ENCODE data around the gene NEDD4L.

The NEDD4L gene

DNA sequence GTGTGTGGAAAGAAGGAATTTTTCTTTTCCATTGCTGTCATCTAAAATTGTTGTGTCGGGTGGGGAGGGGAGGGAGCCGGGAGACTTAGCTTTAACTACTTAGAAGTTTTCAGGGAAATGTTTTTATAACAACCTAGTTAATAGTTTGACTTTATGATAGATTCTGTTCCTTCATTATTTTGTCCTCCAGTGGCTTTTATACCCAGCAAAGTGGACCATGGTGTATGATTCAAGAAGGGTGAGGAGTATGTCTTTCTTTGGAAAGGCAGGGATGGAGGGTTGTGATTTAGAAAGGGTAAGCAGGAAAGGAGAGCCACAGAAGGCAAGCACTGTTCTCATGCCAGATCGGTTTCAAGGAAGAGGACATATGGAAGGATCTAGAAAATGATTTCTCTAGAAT is 261.8 kb downstream of the NEDD4L start:
- DNase-seq (ENCODE audit: low read depth): no peak
- TF ChIP-seq POLR2A (IDR thresholded peaks at IDR 0.05; ENCODE audit: extremely low read depth, insufficient read length) (no peak), CTCF (IDR thresholded peaks at IDR 0.05; ENCODE audit: low read depth, low read length) (no peak), MYC (IDR thresholded peaks at IDR 0.05; ENCODE audit: low read depth, low read length) (no peak)
- TF ChIP-seq, protein P1, sequence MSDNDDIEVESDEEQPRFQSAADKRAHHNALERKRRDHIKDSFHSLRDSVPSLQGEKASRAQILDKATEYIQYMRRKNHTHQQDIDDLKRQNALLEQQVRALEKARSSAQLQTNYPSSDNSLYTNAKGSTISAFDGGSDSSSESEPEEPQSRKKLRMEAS (IDR thresholded peaks at IDR 0.05; ENCODE audit: low read depth, low read length): no peak
- no peak overlapping the region for H3K4me3 ChIP-seq (ENCODE audit: low read depth, low read length)

DNA sequence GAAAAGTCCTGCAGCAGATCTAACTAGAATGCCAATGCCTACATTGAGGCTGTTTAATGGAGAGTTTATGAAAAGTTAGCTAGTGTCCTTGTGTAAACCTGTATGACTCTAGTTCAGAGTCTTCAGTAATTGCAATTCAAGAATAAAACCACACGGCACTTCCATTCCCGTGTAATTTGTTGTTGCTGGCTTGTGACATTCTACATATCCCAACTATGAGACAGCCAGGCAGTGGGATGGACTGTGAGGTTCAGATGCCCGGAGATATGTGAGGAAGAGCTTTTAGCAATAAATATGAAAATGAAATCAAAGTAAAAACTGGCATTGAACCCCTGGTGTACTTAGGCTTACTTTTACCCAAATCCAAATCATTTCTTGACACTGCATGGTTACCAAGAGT is 263.4 kb downstream of the NEDD4L start:
- H3K4me3 ChIP-seq (ENCODE audit: low read depth, low read length): no peak overlapping the region
- no peak for DNase-seq (ENCODE audit: low read depth)
- TF ChIP-seq MYC (IDR thresholded peaks at IDR 0.05; ENCODE audit: low read depth, low read length): no peak

DNA sequence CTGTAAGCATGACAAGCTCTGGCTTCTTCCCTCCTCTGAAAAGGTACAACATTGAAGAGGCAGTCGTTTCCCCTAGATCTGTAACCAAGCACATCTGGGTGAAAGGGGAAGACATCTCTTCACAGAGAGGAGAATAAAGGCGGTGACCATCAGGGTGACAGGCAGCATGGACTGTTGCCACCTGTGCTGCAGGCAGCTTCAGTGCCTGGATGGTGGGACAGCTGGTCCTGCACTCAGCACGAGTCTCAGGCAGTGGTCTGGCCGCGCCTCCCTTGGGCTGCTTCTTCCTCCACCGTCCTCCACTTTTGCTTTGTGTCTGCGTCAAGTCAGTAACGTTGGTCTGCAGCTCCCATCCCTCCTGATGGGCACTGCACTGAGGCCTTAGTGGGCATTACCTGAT is 264.4 kb downstream of the NEDD4L start:
- H3K4me3 ChIP-seq (ENCODE audit: low read depth, low read length): no peak overlapping the region
- no peak for DNase-seq (ENCODE audit: low read depth)
- TF ChIP-seq CTCF (IDR thresholded peaks at IDR 0.05; ENCODE audit: low read depth, low read length) (no peak), MYC (IDR thresholded peaks at IDR 0.05; ENCODE audit: low read depth, low read length) (no peak), POLR2A (IDR thresholded peaks at IDR 0.05; ENCODE audit: extremely low read depth, insufficient read length) (no peak)
- TF ChIP-seq, protein P1 (IDR thresholded peaks at IDR 0.05; ENCODE audit: low read depth, low read length): no peak

DNA sequence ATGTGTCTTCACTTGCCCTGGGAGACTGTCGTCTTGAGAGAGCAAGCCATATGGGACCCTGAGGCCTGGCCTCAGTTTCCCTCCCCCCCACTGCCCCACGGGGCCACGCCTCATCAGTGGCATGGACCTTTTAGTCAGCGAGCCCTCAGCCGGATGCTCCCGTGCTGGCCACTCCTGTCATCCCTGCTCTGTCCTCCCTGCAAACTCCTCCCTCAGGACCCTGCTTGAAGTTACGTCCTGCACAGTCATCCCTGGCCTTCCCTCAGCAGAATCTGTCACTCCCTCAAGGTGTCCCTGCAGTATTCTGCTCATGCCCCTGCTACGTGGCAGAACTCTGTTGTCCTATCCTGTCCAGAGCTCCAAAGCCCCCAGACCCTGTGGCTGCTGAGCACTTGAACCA is 265.1 kb downstream of the NEDD4L start:
- no peak for DNase-seq (ENCODE audit: low read depth)
- H3K4me3 ChIP-seq (ENCODE audit: low read depth, low read length): no peak overlapping the region
- TF ChIP-seq, protein P1 (IDR thresholded peaks at IDR 0.05; ENCODE audit: low read depth, low read length): no peak
- TF ChIP-seq CTCF (IDR thresholded peaks at IDR 0.05; ENCODE audit: low read depth, low read length): no peak
- no peak for TF ChIP-seq POLR2A (IDR thresholded peaks at IDR 0.05; ENCODE audit: extremely low read depth, insufficient read length)
- no peak for TF ChIP-seq MYC (IDR thresholded peaks at IDR 0.05; ENCODE audit: low read depth, low read length)

GRCh38 chr18:58309610-58310239 is 265.7 kb downstream of the NEDD4L start:
- DNase-seq (ENCODE audit: low read depth): no peak
- no peak overlapping the region for H3K4me3 ChIP-seq (ENCODE audit: low read depth, low read length)
- TF ChIP-seq POLR2A (IDR thresholded peaks at IDR 0.05; ENCODE audit: extremely low read depth, insufficient read length): no peak
- TF ChIP-seq MYC (IDR thresholded peaks at IDR 0.05; ENCODE audit: low read depth, low read length): no peak
- TF ChIP-seq, protein P1 (IDR thresholded peaks at IDR 0.05; ENCODE audit: low read depth, low read length): no peak
- no peak for TF ChIP-seq CTCF (IDR thresholded peaks at IDR 0.05; ENCODE audit: low read depth, low read length)

DNA sequence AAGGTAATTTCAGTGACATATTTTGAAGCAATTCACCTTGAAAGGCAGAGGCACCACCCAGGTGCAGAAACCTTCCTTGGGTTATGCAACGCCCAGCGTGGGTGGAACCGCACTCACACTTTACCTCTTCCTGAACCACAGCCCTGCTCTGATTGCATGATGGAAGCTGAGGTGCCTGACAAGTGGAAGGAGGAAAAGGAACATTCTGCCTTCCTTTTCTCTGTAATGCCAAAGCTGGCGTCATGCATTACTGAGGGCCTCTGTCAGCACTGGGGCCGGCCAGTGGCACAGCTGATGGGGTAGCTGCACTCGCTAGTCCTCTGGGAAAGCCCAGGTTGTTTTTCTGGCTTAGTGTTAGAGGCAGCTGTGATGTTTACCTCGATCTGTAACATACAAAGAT is 266.5 kb downstream of the NEDD4L start:
- no peak overlapping the region for H3K4me3 ChIP-seq (ENCODE audit: low read depth, low read length)
- no peak for DNase-seq (ENCODE audit: low read depth)
- TF ChIP-seq MYC (IDR thresholded peaks at IDR 0.05; ENCODE audit: low read depth, low read length) (no peak), POLR2A (IDR thresholded peaks at IDR 0.05; ENCODE audit: extremely low read depth, insufficient read length) (no peak)
- TF ChIP-seq, protein P1 (IDR thresholded peaks at IDR 0.05; ENCODE audit: low read depth, low read length): no peak

- no peak for DNase-seq (ENCODE audit: low read depth)
- TF ChIP-seq CTCF (IDR thresholded peaks at IDR 0.05; ENCODE audit: low read depth, low read length) (no peak), POLR2A (IDR thresholded peaks at IDR 0.05; ENCODE audit: extremely low read depth, insufficient read length) (no peak), MYC (IDR thresholded peaks at IDR 0.05; ENCODE audit: low read depth, low read length) (no peak)
- TF ChIP-seq, protein P1 (IDR thresholded peaks at IDR 0.05; ENCODE audit: low read depth, low read length): no peak
- H3K4me3 ChIP-seq (ENCODE audit: low read depth, low read length): no peak overlapping the region
Measured at GRCh38 chr18:58311390-58311789, 267.4 kb downstream of the NEDD4L start.
